Left hindlimb (tissue), 1 donor: ENCODE results near the gene AHCYL1.

ENCODE experiments used
- DNase-seq: peaks from one replicate; pipeline ENCODE4 v3.0.0-alpha.2; 2018

AHCYL1 gene

GRCh38 chr1:110040548-110040947 is 56.0 kb downstream of the AHCYL1 start:
- no peak for DNase-seq

GRCh38 chr1:110043016-110043415 is 58.5 kb downstream of the AHCYL1 start:
- no peak for DNase-seq

- DNase-seq: no peak
These were observed 62.9 kb downstream of the AHCYL1 start for GRCh38 chr1:110047463-110047862.

GRCh38 chr1:110048240-110048639 is 63.7 kb downstream of the AHCYL1 start:
- no peak for DNase-seq

- no peak for DNase-seq
These were observed 64.5 kb downstream of the AHCYL1 start for GRCh38 chr1:110048923-110049601.

GRCh38 chr1:110049801-110050601 is 65.4 kb downstream of the AHCYL1 start:
- no peak for DNase-seq

GRCh38 chr1:110050602-110051261 is 66.2 kb downstream of the AHCYL1 start:
- no peak for DNase-seq

- DNase-seq: no peak
These were observed 66.7 kb downstream of the AHCYL1 start for GRCh38 chr1:110051262-110051648.

GRCh38 chr1:110053552-110054428 is 69.2 kb downstream of the AHCYL1 start:
- DNase-seq: peak; percentile 67

GRCh38 chr1:110055493-110056284 is 71.1 kb downstream of the AHCYL1 start:
- DNase-seq: no peak

GRCh38 chr1:110056285-110056683 is 71.7 kb downstream of the AHCYL1 start:
- DNase-seq: no peak

GRCh38 chr1:110056776-110057175 is 72.2 kb downstream of the AHCYL1 start:
- DNase-seq: no peak

GRCh38 chr1:110057963-110058518 is 73.5 kb downstream of the AHCYL1 start:
- DNase-seq: no peak

- no peak for DNase-seq
These were observed 74.0 kb downstream of the AHCYL1 start for GRCh38 chr1:110058591-110058990.

- DNase-seq: no peak
These were observed 74.7 kb downstream of the AHCYL1 start for GRCh38 chr1:110059133-110059863.

- DNase-seq: no peak
These were observed 75.6 kb downstream of the AHCYL1 start for GRCh38 chr1:110060034-110060661.

GRCh38 chr1:110060662-110061060 is 76.1 kb downstream of the AHCYL1 start:
- DNase-seq: no peak

GRCh38 chr1:110061341-110061740 is 76.8 kb downstream of the AHCYL1 start:
- no peak for DNase-seq

- no peak for DNase-seq
These were observed 78.0 kb downstream of the AHCYL1 start for GRCh38 chr1:110062612-110063011.

GRCh38 chr1:110063781-110064180 is 79.2 kb downstream of the AHCYL1 start:
- DNase-seq: no peak
